A549 (cell line): Measurements from ENCODE around the gene NR2F1. TPM values are rescaled to one million over a fixed set of nuclear protein-coding genes. Genes with fewer than 3 reads are reported as not detected.

Experiments used
- ATAC-seq, 2 experiments: fragments of 200-7000 bp in 1 of 2; fragments of >200 bp in 1 of 2; cut with Nextera tagmentation in 1 of 2; cut with Tn5 transposase in 1 of 2; 3 replicates each; pipeline versions ENCODE4 v1.8.0 to v1.9.1; 2018 to 2020; ENCODE audit warnings: mild to moderate bottlenecking in 1 of 2, moderate library complexity in 1 of 2
- CTCF ChIA-PET: fragments of 300-600 bp; sonication (Branson Sonifier 250); formaldehyde crosslinking; extraction: SDS; loops from one replicate; lab custom pipeline; 2021; ENCODE audit warnings: antibody characterized with exemption, inconsistent platforms; lab: Yijun Ruan, JAX
- POLR2A ChIA-PET: fragments of 350-600 bp; formaldehyde crosslinking; extraction: SDS; loops from one replicate; lab custom pipeline; 2021; ENCODE audit warnings: antibody characterized with exemption, inconsistent platforms; lab: Yijun Ruan, JAX
- DNase-seq, 2 experiments: peaks; one replicate each; pipeline versions ENCODE4 v3.0.0 to v3.0.0-alpha.2; 2011 to 2016; ENCODE audit warnings: low read depth in 1 of 2, low spot score in 1 of 2
- FAIRE-seq: peaks from 2 replicates; lab custom pipeline; 2011; peaks lifted over from hg19 to GRCh38; lab: Jason Lieb, UNC
- H3K27ac ChIP-seq, 2 experiments: fragments of >200 bp; sonication (Bioruptor Twin); formaldehyde crosslinking; 3 replicates each; pipeline ENCODE4 v1.5.1; 2016 to 2017
- H3K4me1 ChIP-seq: fragments of >200 bp; sonication (Bioruptor Twin); formaldehyde crosslinking; 3 replicates; pipeline ENCODE4 v1.6.1; 2016
- H3K4me2 ChIP-seq: fragments of >200 bp; sonication (Bioruptor Twin); formaldehyde crosslinking; 3 replicates; pipeline ENCODE4 v1.6.1; 2016
- H3K4me3 ChIP-seq: fragments of >200 bp; sonication (Bioruptor Twin); formaldehyde crosslinking; 3 replicates; pipeline ENCODE4 v1.5.1; 2016
- H3K9me3 ChIP-seq: fragments of >200 bp; sonication (Bioruptor Twin); formaldehyde crosslinking; 3 replicates; pipeline ENCODE4 v1.6.1; 2016
- EHF ChIP-seq: fragments of 250-450 bp; sonication (Bioruptor Pico); IDR thresholded peaks from 2 replicates; pipeline ENCODE4 v1.5.0; 2020; ENCODE audit warnings: mild to moderate bottlenecking
- EHMT2 ChIP-seq: fragments of 200-600 bp; sonication (generic); IDR thresholded peaks from 2 replicates; pipeline ENCODE4 v1.6.1; 2016; ENCODE audit warnings: antibody characterized with exemption, low read depth, mild to moderate bottlenecking, moderate library complexity
- FOSB ChIP-seq: fragments of 250-450 bp; sonication (Bioruptor Pico); IDR thresholded peaks from 2 replicates; pipeline ENCODE4 v1.5.0; 2020; ENCODE audit warnings: mild to moderate bottlenecking, moderate library complexity
- HDAC2 ChIP-seq: fragments of 200-600 bp; sonication (generic); IDR thresholded peaks from 2 replicates; pipeline ENCODE4 v1.6.1; 2016
- HOXA7 ChIP-seq: fragments of 250-450 bp; sonication (Bioruptor Pico); IDR thresholded peaks from 2 replicates; pipeline ENCODE4 v1.5.0; 2020; ENCODE audit warnings: mild to moderate bottlenecking, moderate library complexity
- HOXB13 ChIP-seq: fragments of 250-450 bp; sonication (Bioruptor Pico); IDR thresholded peaks from 2 replicates; pipeline ENCODE4 v1.5.0; 2020; ENCODE audit warnings: low read depth, mild to moderate bottlenecking, moderate library complexity
- KDM1A ChIP-seq: fragments of 200-600 bp; sonication (generic); IDR thresholded peaks from 2 replicates; pipeline ENCODE4 v1.6.1; 2016; ENCODE audit warnings: low read depth, mild to moderate bottlenecking
- KDM5A ChIP-seq: fragments of 200-600 bp; sonication (generic); IDR thresholded peaks from 2 replicates; pipeline ENCODE4 v1.6.1; 2016; ENCODE audit warnings: antibody characterized with exemption, mild to moderate bottlenecking
- MYC ChIP-seq: IDR thresholded peaks from 2 replicates; pipeline ENCODE4 v1.6.1; 2012; ENCODE audit warnings: mild to moderate bottlenecking, inconsistent platforms, low read length, improper control_type of control experiment, borderline replicate concordance
- NPAS2 ChIP-seq: fragments of 250-450 bp; sonication (Bioruptor Pico); IDR thresholded peaks from 2 replicates; pipeline ENCODE4 v1.8.0; 2022; ENCODE audit warnings: mild to moderate bottlenecking, moderate library complexity, borderline replicate concordance
- RARB ChIP-seq: fragments of 250-450 bp; sonication (Bioruptor Pico); IDR thresholded peaks from 2 replicates; pipeline ENCODE4 v1.8.0; 2021; ENCODE audit warnings: mild to moderate bottlenecking, moderate library complexity
- RFX5 ChIP-seq: fragments of 450-650 bp; IDR thresholded peaks from 2 replicates; pipeline ENCODE4 v1.7.1; 2014; ENCODE audit warnings: antibody characterized with exemption, mild to moderate bottlenecking, moderate library complexity
- SMC3 ChIP-seq: fragments of >200 bp; sonication (Bioruptor Twin); formaldehyde crosslinking; IDR thresholded peaks from 3 replicates; pipeline ENCODE4 v1.6.1; 2018; ENCODE audit warnings: inconsistent platforms
- TP53 ChIP-seq: fragments of 250-450 bp; sonication (Bioruptor Pico); IDR thresholded peaks from 2 replicates; pipeline ENCODE4 v1.5.0; 2021; ENCODE audit warnings: mild to moderate bottlenecking, moderate library complexity
- ZC3H11A ChIP-seq: fragments of 450-650 bp; IDR thresholded peaks from 2 replicates; pipeline ENCODE4 v1.6.1; 2014; ENCODE audit warnings: antibody characterized with exemption, mild to moderate bottlenecking
- ZSCAN20 ChIP-seq: fragments of 250-450 bp; sonication (Bioruptor Pico); IDR thresholded peaks from 2 replicates; pipeline ENCODE4 v1.8.0; 2022; ENCODE audit warnings: mild to moderate bottlenecking, moderate library complexity
- WGBS: methylation state at CpG from one replicate; pipeline ENCODE4 v1.1.6; 2017; ENCODE audit errors: missing lambda C conversion rate; 5-methylcytosine and 5-hydroxymethylcytosine counted together
- polyA plus RNA-seq, 4 experiments: library from polyadenylated mRNA; depleted of rRNA in 3 of 4; stranded (reverse); fragments of >200 nt; fragmentation: RNase III in 1 of 4; extraction: RNeasy Plus Mini Kit Qiagen cat#74134 plus additional on column Dnase treatment in 1 of 4; gene quantifications; 2 replicates in 3 of 4; 3 replicates in 1 of 4; pipeline ENCODE4 v1.2.3, GENCODE V29; 2011 to 2017
- TF ChIP-seq, protein P1 (sequence below): fragments of 200-600 bp; sonication (generic); IDR thresholded peaks from 2 replicates; pipeline ENCODE4 v1.6.1; 2016; ENCODE audit warnings: antibody characterized with exemption, mild to moderate bottlenecking, moderate library complexity
- TF ChIP-seq, protein P2 (sequence below): IDR thresholded peaks from 2 replicates; pipeline ENCODE4 v1.6.1; 2012
- TF ChIP-seq, protein P3 (sequence below): fragments of 250-450 bp; sonication (Bioruptor Pico); IDR thresholded peaks from 2 replicates; pipeline ENCODE4 v1.5.0; 2021; ENCODE audit warnings: mild to moderate bottlenecking, moderate library complexity, borderline replicate concordance

The NR2F1 gene
- polyA plus RNA-seq, 2 of the 4 experiments (the other 2 are of a cell fraction) = 5.0 to 5.2 TPM

DNA sequence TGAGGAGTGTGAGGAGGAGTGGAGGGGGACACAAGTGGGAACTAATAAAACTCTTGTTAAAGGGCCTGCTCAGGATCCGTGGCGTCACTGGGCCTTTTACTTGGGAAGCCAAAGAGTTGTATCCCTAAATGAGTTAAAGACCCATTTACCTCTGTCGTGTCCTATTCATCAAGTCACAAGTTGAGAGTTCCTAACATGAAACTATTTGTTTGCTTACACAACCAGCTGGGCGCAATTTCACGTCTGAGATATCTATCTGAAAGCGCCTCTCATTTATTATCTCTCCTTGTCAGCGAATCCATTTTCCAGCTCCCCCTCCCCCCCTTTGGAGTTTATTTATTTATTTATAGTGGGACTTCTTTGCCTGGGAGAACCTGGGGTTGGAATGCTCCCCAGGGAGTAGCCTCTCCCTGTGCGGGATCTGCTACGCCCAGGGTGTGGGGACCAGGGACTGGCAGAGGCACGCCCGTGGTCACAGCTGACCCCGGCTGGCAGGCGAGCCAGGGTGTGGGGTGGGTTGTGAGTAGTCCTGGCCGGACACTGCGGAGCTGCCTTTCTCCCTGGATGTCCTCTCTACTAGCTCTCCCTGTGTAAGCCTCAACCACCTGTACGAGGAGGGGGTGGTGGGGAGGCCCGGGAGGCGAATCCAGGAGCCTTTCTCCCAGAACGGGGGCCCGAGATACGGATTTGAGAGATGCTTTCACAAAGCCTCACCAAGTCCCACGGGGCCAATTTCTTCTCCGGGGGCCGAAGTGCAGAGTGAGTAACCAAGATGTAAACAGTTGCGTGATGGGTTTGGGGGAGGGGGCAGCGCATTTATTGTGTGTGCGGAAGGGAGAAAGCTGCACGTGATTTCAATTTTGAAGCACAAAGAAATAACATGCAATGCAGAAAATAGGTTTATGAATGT is 15.3 kb downstream of the NR2F1 start:
- H3K27ac ChIP-seq = no peak overlapping the region
- FAIRE-seq = no peak
- ChIA-PET POLR2A (interaction anchor here (0.6 kb wide), 1 partner anchor 1205 kb away, joined by 3 read pairs; no protein-coding TSS in a partner anchor), CTCF (interaction anchor here (0.9 to 3.0 kb wide), 6 partner anchors 10 to 205 kb away, joined by 3 to 15 read pairs (median 4); no protein-coding TSS in a partner anchor)
- TF ChIP-seq EHMT2 = no peak
- TF ChIP-seq, protein P1, sequence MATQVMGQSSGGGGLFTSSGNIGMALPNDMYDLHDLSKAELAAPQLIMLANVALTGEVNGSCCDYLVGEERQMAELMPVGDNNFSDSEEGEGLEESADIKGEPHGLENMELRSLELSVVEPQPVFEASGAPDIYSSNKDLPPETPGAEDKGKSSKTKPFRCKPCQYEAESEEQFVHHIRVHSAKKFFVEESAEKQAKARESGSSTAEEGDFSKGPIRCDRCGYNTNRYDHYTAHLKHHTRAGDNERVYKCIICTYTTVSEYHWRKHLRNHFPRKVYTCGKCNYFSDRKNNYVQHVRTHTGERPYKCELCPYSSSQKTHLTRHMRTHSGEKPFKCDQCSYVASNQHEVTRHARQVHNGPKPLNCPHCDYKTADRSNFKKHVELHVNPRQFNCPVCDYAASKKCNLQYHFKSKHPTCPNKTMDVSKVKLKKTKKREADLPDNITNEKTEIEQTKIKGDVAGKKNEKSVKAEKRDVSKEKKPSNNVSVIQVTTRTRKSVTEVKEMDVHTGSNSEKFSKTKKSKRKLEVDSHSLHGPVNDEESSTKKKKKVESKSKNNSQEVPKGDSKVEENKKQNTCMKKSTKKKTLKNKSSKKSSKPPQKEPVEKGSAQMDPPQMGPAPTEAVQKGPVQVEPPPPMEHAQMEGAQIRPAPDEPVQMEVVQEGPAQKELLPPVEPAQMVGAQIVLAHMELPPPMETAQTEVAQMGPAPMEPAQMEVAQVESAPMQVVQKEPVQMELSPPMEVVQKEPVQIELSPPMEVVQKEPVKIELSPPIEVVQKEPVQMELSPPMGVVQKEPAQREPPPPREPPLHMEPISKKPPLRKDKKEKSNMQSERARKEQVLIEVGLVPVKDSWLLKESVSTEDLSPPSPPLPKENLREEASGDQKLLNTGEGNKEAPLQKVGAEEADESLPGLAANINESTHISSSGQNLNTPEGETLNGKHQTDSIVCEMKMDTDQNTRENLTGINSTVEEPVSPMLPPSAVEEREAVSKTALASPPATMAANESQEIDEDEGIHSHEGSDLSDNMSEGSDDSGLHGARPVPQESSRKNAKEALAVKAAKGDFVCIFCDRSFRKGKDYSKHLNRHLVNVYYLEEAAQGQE = no peak
- no peak for TF ChIP-seq RARB (CRISPR knock-in tag)
- TF ChIP-seq KDM5A = no peak
- no peak for TF ChIP-seq ZSCAN20 (CRISPR knock-in tag)
- TF ChIP-seq ZC3H11A = no peak
- TF ChIP-seq, protein P2, sequence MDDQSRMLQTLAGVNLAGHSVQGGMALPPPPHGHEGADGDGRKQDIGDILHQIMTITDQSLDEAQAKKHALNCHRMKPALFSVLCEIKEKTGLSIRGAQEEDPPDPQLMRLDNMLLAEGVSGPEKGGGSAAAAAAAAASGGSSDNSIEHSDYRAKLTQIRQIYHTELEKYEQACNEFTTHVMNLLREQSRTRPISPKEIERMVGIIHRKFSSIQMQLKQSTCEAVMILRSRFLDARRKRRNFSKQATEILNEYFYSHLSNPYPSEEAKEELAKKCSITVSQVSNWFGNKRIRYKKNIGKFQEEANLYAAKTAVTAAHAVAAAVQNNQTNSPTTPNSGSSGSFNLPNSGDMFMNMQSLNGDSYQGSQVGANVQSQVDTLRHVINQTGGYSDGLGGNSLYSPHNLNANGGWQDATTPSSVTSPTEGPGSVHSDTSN = no peak
- no peak for TF ChIP-seq TP53 (CRISPR knock-in tag)
- TF ChIP-seq EHF (CRISPR knock-in tag) = no peak
- no peak for TF ChIP-seq RFX5
- no peak for TF ChIP-seq KDM1A
- no peak for TF ChIP-seq HOXB13 (CRISPR knock-in tag)
- no peak for DNase-seq
- no peak overlapping the region for H3K4me2 ChIP-seq
- ATAC-seq = no peak
- H3K4me1 ChIP-seq = 0 out of 3 replicates have a peak, but pooled peaks cover 5% of the 10 kb centered on the region
- H3K4me3 ChIP-seq = no peak overlapping the region
- no peaks in the 10 kb centered on the region for H3K9me3 ChIP-seq
- WGBS = 87% methylated on average over 19 of the region's 28 CpGs

DNA sequence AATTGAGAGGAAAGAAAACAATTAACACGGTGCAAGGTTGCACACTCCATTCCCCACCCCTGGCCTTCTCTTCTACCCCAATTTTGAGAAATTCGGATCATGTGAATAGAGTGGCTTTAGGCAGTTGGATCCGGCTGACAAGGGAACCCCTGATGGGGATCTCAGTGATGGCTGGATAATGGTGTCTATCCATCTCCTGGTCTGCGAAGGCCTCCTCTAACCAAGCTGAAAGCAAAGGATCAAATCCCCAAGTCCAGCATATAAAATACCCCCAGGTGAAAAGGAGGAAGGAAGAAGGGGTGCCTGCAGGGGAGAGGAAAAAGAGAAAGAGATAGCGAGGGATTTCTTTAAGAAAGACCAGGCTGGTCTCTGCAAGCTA is 16.0 kb downstream of the NR2F1 start:
- DNase-seq = no peak
- Histone ChIP-seq H3K27ac (no peak overlapping the region), H3K4me3 (no peak overlapping the region), H3K4me1 (0 out of 3 replicates have a peak, but pooled peaks cover 5% of the 10 kb centered on the region), H3K9me3 (no peaks in the 10 kb centered on the region), H3K4me2 (no peak overlapping the region)
- ChIA-PET CTCF (interaction anchor here (1.1 to 1.4 kb wide), 2 partner anchors 9 to 205 kb away, joined by 3 to 7 read pairs; no protein-coding TSS in a partner anchor), POLR2A (no interaction called here)
- no peak for FAIRE-seq
- ATAC-seq = no peak
- no peak for TF ChIP-seq HDAC2
- no peak for TF ChIP-seq NPAS2 (CRISPR knock-in tag)
- TF ChIP-seq SMC3 = no peak
- TF ChIP-seq, protein P3, sequence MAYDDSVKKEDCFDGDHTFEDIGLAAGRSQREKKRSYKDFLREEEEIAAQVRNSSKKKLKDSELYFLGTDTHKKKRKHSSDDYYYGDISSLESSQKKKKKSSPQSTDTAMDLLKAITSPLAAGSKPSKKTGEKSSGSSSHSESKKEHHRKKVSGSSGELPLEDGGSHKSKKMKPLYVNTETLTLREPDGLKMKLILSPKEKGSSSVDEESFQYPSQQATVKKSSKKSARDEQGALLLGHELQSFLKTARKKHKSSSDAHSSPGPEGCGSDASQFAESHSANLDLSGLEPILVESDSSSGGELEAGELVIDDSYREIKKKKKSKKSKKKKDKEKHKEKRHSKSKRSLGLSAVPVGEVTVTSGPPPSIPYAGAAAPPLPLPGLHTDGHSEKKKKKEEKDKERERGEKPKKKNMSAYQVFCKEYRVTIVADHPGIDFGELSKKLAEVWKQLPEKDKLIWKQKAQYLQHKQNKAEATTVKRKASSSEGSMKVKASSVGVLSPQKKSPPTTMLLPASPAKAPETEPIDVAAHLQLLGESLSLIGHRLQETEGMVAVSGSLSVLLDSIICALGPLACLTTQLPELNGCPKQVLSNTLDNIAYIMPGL (CRISPR knock-in tag) = no peak
- no peak for TF ChIP-seq HOXA7 (CRISPR knock-in tag)
- TF ChIP-seq, protein P1 = no peak
- TF ChIP-seq FOSB = no peak
- no peak for TF ChIP-seq MYC
- 88% methylated on average over 5 of the region's 5 CpGs for WGBS
